ENCODE results near the gene TRIM63. TPM values are rescaled to one million over a fixed set of nuclear protein-coding genes. Genes with fewer than 3 reads are reported as not detected.

TRIM63 gene
- total and polyA plus RNA-seq, 9 of the 15 experiments (the other 6 are each of a cell fraction or from before 2014, with no cell fraction given) = 0.08 to 0.57 (median 0.36) TPM

GRCh38 chr1:26069941-26070295 lies 2.5 kb upstream of the TRIM63 start (continued):
- TF ChIP-seq ILK (tag; IDR thresholded peaks at IDR 0.05; ENCODE audit: borderline replicate concordance, low read depth) = 0 out of 2 replicates have a peak, but pooled peaks have one; percentile 24
- no peak; the same call in 1 of the 2 replicates for TF ChIP-seq FOXK1 (CRISPR knock-in tag; IDR thresholded peaks at IDR 0.05; ENCODE audit: borderline replicate concordance)
- TF ChIP-seq ZNF707 (CRISPR knock-in tag; conservative IDR thresholded peaks at IDR 0.05) = no peak
- TF ChIP-seq BRD4 (IDR thresholded peaks at IDR 0.05) = peak; percentile 91; the same call in 1 of the 2 replicates
- TF ChIP-seq, protein P1, sequence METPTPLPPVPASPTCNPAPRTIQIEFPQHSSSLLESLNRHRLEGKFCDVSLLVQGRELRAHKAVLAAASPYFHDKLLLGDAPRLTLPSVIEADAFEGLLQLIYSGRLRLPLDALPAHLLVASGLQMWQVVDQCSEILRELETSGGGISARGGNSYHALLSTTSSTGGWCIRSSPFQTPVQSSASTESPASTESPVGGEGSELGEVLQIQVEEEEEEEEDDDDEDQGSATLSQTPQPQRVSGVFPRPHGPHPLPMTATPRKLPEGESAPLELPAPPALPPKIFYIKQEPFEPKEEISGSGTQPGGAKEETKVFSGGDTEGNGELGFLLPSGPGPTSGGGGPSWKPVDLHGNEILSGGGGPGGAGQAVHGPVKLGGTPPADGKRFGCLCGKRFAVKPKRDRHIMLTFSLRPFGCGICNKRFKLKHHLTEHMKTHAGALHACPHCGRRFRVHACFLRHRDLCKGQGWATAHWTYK (CRISPR knock-in tag; IDR thresholded peaks at IDR 0.05) = no peak
- TF ChIP-seq KLF10 (CRISPR knock-in tag; IDR thresholded peaks at IDR 0.05) = no peak
- peak; percentile 83 for TF ChIP-seq C11orf30 (IDR thresholded peaks at IDR 0.05; ENCODE audit: low read depth)
- peak; percentile 15; the same call in 1 of the 2 replicates for TF ChIP-seq THRAP3 (IDR thresholded peaks at IDR 0.05; ENCODE audit: borderline replicate concordance)
- TF ChIP-seq ZNF316 (IDR thresholded peaks at IDR 0.05) = peak; percentile 95
- TF ChIP-seq ATF1 (CRISPR knock-in tag; IDR thresholded peaks at IDR 0.05) = no peak
- TF ChIP-seq ATF1 (tag; IDR thresholded peaks at IDR 0.05) = no peak
- no peak for TF ChIP-seq TFAM (CRISPR knock-in tag; conservative IDR thresholded peaks at IDR 0.05)
- TF ChIP-seq RNF219 (CRISPR knock-in tag; IDR thresholded peaks at IDR 0.05) = no peak
- no peak for TF ChIP-seq TCF7L2 (IDR thresholded peaks at IDR 0.05; ENCODE audit: low read depth, low read length)
- no peak for TF ChIP-seq NONO (IDR thresholded peaks at IDR 0.05; ENCODE audit: low read depth in 2 of 2, low read length in 1 of 2)
- no peak for TF ChIP-seq SMAD1 (IDR thresholded peaks at IDR 0.05; ENCODE audit: low read depth, low read length, partially characterized antibody)
- no peak for TF ChIP-seq PPARD (CRISPR knock-in tag; IDR thresholded peaks at IDR 0.05)
- peak in 1 of 2 experiments; percentile 9; a peak in 1 of 4 replicates for TF ChIP-seq HDAC1 (IDR thresholded peaks at IDR 0.05)
- no peak for TF ChIP-seq HNRNPK (IDR thresholded peaks at IDR 0.05; ENCODE audit: low read depth, low read length, poor library complexity, severe bottlenecking)
- TF ChIP-seq RBM25 (IDR thresholded peaks at IDR 0.05; ENCODE audit: low read depth, low read length, severe bottlenecking) = peak; percentile 50
- no peak for TF ChIP-seq MTA3 (IDR thresholded peaks at IDR 0.05; ENCODE audit: borderline replicate concordance)
- TF ChIP-seq ETV1 (tag; conservative IDR thresholded peaks at IDR 0.05; ENCODE audit: low read depth) = no peak
- no peak for TF ChIP-seq NR2C1 (IDR thresholded peaks at IDR 0.05)
- no peak for TF ChIP-seq NR2C1 (tag; IDR thresholded peaks at IDR 0.05)
- no peak for TF ChIP-seq ELF4 (CRISPR knock-in tag; IDR thresholded peaks at IDR 0.05)
